Uterus (tissue), 4 donors: ENCODE measurements around the gene ARSB. TPM values are rescaled to one million over a fixed set of nuclear protein-coding genes. Genes with fewer than 3 reads are reported as not detected.

Experiments used
- DNase-seq, 2 donors: peaks; one replicate each; pipeline ENCODE4 v3.0.0-alpha.2; 2019 to 2020
- H3K27ac ChIP-seq, 2 donors: fragments of 200-600 bp; sonication (generic); 1 replicate in 1 of 2; 2 replicates in 1 of 2; pipeline ENCODE4 v1.5.1; 2016 to 2018
- H3K27me3 ChIP-seq, 2 donors: fragments of 200-600 bp; sonication (generic); one replicate each; pipeline ENCODE4 v1.5.1; 2018 to 2019; ENCODE audit warnings: control low read depth in 1 of 2
- H3K36me3 ChIP-seq, 2 donors: fragments of 200-600 bp; sonication (generic); one replicate each; pipeline ENCODE4 v1.5.1; 2019; ENCODE audit warnings: control low read depth in 1 of 2
- H3K4me1 ChIP-seq, 2 donors: fragments of 200-600 bp; sonication (generic); one replicate each; pipeline ENCODE4 v1.5.1; 2018 to 2019; ENCODE audit warnings: control low read depth in 1 of 2
- H3K4me3 ChIP-seq, 2 donors: fragments of 200-600 bp; sonication (generic); 1 replicate in 1 of 2; 2 replicates in 1 of 2; pipeline ENCODE4 v1.5.1; 2018 to 2019; ENCODE audit warnings: mild to moderate bottlenecking in 1 of 2
- H3K9me3 ChIP-seq, 2 donors: fragments of 200-600 bp; sonication (generic); one replicate each; pipeline ENCODE4 v1.5.1; 2019; ENCODE audit warnings: control low read depth in 1 of 2
- POLR2A ChIP-seq, 2 donors: fragments of 450-650 bp; IDR thresholded peaks; one replicate each; pipeline ENCODE4 v1.6.1; 2016; ENCODE audit warnings: antibody characterized with exemption in 2 of 2, mild to moderate bottlenecking in 1 of 2, moderate library complexity in 1 of 2
- intact Hi-C: fragments of 100-400 bp; cut with DNase I; formaldehyde crosslinking; loops from one replicate; pipeline ENCODE4 v1.15.1; 2023; ENCODE audit warnings: low total_unique reads
- total RNA-seq, 4 donors: library from RNA; depleted of rRNA in 3 of 4; stranded (reverse); fragments of >200 nt in 3 of 4; gene quantifications; one replicate each; pipeline versions ENCODE4 v1.1.0 to v1.2.4, GENCODE V29; 2014 to 2023
- TF ChIP-seq, protein P1 (sequence below), 4 experiments: fragments of 200-600 bp in 2 of 4; fragments of 450-650 bp in 2 of 4; sonication (generic) in 2 of 4; IDR thresholded peaks; one replicate each; pipeline ENCODE4 v1.5.1; 2016 to 2019; ENCODE audit warnings: antibody characterized with exemption in 4 of 4, mild to moderate bottlenecking in 2 of 4, moderate library complexity in 1 of 4
- donor health status: DM: yes; HTN: yes; CAD: no.

ARSB gene
- total RNA-seq, 4 donors from 2014 or later: 10.0 to 22.7 (median 15.1) TPM

DNA sequence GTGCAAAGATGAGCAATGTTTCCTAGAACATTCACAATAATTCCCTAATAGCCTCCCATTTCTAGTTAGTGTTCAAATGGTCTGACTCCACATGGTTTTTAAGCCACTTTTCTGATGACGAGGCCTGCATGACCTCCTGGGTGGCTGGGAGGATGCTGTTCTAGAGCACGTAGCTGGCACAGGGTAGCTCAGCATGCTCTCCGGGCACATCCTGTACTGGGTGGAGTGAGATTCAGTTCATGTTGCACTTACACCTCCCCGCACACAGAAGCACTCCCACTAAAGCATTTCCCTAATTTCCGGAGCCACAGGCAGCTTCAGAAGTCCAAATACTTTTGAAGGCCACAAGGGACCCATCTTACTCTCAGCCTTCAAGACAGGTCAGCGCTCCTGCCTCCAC, 176.7 kb downstream of the ARSB start:
- H3K4me3 ChIP-seq: no peak overlapping the region
- no peak overlapping the region for H3K27ac ChIP-seq
- no peak for DNase-seq
- no peak for TF ChIP-seq POLR2A (IDR thresholded peaks at IDR 0.05)
- TF ChIP-seq, protein P1, sequence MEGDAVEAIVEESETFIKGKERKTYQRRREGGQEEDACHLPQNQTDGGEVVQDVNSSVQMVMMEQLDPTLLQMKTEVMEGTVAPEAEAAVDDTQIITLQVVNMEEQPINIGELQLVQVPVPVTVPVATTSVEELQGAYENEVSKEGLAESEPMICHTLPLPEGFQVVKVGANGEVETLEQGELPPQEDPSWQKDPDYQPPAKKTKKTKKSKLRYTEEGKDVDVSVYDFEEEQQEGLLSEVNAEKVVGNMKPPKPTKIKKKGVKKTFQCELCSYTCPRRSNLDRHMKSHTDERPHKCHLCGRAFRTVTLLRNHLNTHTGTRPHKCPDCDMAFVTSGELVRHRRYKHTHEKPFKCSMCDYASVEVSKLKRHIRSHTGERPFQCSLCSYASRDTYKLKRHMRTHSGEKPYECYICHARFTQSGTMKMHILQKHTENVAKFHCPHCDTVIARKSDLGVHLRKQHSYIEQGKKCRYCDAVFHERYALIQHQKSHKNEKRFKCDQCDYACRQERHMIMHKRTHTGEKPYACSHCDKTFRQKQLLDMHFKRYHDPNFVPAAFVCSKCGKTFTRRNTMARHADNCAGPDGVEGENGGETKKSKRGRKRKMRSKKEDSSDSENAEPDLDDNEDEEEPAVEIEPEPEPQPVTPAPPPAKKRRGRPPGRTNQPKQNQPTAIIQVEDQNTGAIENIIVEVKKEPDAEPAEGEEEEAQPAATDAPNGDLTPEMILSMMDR (IDR thresholded peaks at IDR 0.05): no peak
- H3K27me3 ChIP-seq: no peaks in the 10 kb centered on the region
- peaks cover 0 to 6% of the 10 kb centered on the region in 2 donors for H3K4me1 ChIP-seq
- no peaks in the 10 kb centered on the region for H3K36me3 ChIP-seq
- intact Hi-C loops: no loop called here
- H3K9me3 ChIP-seq: no peaks in the 10 kb centered on the region

DNA sequence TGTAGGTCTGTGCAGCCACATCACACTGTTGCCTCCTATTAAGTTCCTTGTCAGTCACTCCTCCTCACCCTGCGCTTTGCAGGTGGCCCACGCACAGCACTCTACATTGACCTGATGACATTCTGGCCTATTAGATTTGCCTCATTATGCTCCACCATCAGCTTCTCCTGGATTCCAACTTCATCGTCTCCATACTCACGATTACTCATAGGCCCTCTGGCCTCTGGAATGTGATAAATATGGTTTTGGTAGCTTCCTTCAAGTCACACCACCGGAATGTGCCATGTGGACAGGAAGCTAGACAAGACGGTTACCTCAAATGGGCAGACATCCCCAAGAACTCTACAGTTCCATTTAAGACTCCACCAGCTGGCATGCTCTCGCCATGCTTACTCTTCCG, 178.6 kb downstream of the ARSB start:
- H3K36me3 ChIP-seq: no peaks in the 10 kb centered on the region
- peaks cover 0 to 6% of the 10 kb centered on the region in 2 donors for H3K4me1 ChIP-seq
- intact Hi-C loops: no loop called here
- TF ChIP-seq POLR2A (IDR thresholded peaks at IDR 0.05): no peak
- TF ChIP-seq, protein P1 (IDR thresholded peaks at IDR 0.05): no peak
- H3K27ac ChIP-seq: no peak overlapping the region
- DNase-seq: no peak
- H3K9me3 ChIP-seq: no peaks in the 10 kb centered on the region
- H3K4me3 ChIP-seq: no peak overlapping the region
- H3K27me3 ChIP-seq: no peaks in the 10 kb centered on the region

DNA sequence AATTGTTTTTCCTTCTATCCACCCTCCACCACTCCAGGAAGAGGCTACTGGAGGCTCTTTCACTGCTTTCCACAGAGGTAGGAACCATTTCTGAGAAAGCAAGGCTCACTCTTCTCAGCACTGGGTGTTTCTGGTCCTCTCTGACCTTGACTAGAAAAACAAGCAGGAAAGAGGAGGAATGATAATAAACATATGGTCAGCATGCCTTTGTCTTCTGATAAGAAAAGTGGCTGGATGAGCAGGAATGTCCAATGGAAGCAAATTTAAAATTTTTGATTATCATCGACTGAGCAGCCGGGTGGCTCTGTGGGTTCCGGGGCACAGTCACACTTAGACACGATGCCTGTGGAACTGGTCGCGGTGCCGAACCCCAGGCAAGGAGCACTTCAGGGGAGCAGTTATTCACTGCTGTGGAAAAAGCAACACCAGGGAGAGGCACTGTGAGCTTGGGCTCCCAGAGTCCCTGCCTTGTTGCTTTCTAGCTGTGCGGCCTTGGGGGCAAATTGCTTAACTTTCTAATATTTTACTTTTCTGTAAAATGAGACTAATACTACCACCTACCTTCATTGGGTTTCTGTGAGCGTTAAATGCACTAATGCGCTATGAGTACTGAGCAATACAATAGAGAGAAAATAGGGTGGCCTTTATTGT, 179.5 kb downstream of the ARSB start:
- H3K36me3 ChIP-seq: no peaks in the 10 kb centered on the region
- intact Hi-C loops: no loop called here
- H3K27me3 ChIP-seq: no peaks in the 10 kb centered on the region
- H3K9me3 ChIP-seq: no peaks in the 10 kb centered on the region
- no peak overlapping the region for H3K4me3 ChIP-seq
- H3K27ac ChIP-seq: no peak overlapping the region
- no peak for TF ChIP-seq POLR2A (IDR thresholded peaks at IDR 0.05)
- TF ChIP-seq, protein P1 (IDR thresholded peaks at IDR 0.05): no peak
- peaks cover 0 to 6% of the 10 kb centered on the region in 2 donors for H3K4me1 ChIP-seq
- no peak for DNase-seq

DNA sequence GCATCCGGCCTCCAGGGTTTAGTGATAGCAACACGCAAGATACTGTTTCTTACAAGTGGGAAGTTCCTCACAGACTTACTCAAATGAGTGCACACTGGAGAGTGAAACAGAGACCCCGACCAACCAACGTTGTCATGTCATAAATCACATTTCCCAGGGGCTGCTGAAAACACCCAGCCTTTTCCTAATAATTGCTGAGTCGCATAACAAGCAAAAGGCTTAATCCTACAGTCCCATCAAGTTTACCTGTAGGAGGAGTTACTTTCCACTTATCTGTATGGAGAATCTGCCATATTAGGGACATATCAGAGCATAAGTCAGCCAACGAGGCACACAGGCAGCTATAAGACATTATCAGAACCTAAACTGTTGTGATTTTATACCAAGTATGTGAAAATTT, 180.1 kb downstream of the ARSB start:
- intact Hi-C loops: no loop called here
- Histone ChIP-seq H3K9me3 (no peaks in the 10 kb centered on the region), H3K4me1 (peaks cover 0 to 6% of the 10 kb centered on the region in 2 donors), H3K36me3 (no peaks in the 10 kb centered on the region), H3K4me3 (no peak overlapping the region), H3K27me3 (no peaks in the 10 kb centered on the region), H3K27ac (no peak overlapping the region)
- DNase-seq: no peak
- no peak for TF ChIP-seq POLR2A (IDR thresholded peaks at IDR 0.05)
- TF ChIP-seq, protein P1 (IDR thresholded peaks at IDR 0.05): no peak

DNA sequence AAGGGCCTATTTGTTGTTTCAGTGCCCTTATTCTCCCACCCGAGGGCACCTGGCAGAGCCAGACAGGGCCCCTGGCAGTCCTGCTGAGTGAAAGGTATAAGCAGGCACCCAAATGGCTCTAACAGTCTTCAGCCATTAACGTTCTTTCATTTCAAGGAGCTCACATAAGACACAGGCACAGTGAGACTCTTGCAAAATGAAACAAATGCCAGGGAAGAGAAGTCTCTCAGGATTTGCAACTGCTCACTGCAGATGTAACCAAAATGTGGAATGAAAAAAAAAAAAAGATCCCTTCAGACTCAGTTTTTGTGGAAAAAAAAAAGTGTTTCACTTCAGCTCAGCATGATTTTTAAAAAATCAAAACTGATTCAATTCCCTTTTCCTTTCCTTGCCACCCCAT, 181.2 kb downstream of the ARSB start:
- intact Hi-C loops: no loop called here
- Histone ChIP-seq H3K27ac (peak overlapping the region; percentile 57 to 70), H3K4me3 (no peak overlapping the region), H3K4me1 (peaks cover 0 to 6% of the 10 kb centered on the region in 2 donors), H3K9me3 (no peaks in the 10 kb centered on the region), H3K36me3 (no peaks in the 10 kb centered on the region), H3K27me3 (no peaks in the 10 kb centered on the region)
- TF ChIP-seq, protein P1 (IDR thresholded peaks at IDR 0.05): no peak
- no peak for TF ChIP-seq POLR2A (IDR thresholded peaks at IDR 0.05)
- DNase-seq: no peak
